ENCODE data around the gene SIT1.

Gene SIT1

DNA sequence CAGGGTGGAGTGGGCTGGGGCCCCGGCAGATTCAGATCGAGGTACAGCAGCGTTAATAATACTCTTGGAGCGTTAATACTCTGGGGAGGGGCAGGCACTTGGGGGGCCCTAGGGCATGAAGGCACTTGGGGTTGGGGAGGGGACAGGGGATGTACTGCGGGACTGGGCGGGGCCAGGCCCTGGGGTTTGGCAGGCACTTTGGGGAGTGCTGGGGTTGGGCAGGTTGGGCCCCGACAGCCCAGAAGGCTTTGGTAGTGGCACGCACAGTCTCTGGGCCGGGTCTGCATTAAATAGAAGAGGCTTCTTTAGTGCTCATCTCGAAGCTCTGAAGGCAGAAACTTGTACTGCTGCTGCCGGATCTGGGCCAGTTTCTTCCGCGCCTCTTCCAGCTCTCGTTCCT, 46.8 kb upstream of the SIT1 start:
- no peaks in the 10 kb centered on the region for H3K9me3 ChIP-seq (ENCODE audit: control insufficient read depth, insufficient read depth, low read depth, low read length)
- H3K27ac ChIP-seq (ENCODE audit: extremely low read depth, low read depth, low read length): no peak overlapping the region
- CTCF ChIA-PET: interaction anchor here (0.6 to 9.0 kb wide), 20 partner anchors 8 to 442 kb away, joined by 3 to 157 read pairs (median 11); partner anchors contain the start of genes ARHGEF39, CCDC107, CREB3 and RMRP
- no peaks in the 10 kb centered on the region for H3K4me1 ChIP-seq (ENCODE audit: control insufficient read depth, insufficient read depth, low read length)
- peaks cover 24 to 69% of the 10 kb centered on the region in 2 experiments; a peak in 2 of 3 replicates for H3K36me3 ChIP-seq (ENCODE audit: control insufficient read depth in 2 of 2, insufficient read depth in 1 of 2, low read length in 2 of 2)
- H3K4me3 ChIP-seq (ENCODE audit: low read depth, low read length): no peak overlapping the region
- POLR2A ChIA-PET: interaction anchor here (1.2 to 3.8 kb wide), 4 partner anchors 30 to 39 kb away, joined by 3 to 31 read pairs (median 12); partner anchors contain the start of genes ARHGEF39, CCDC107, CREB3 and RMRP
- TF ChIP-seq ZNF747 (tag by site-specific recombination; IDR thresholded peaks at IDR 0.05): no peak
- no peak for TF ChIP-seq ZNF658 (tag by site-specific recombination; IDR thresholded peaks at IDR 0.05)
- TF ChIP-seq ZNF335 (tag by site-specific recombination; conservative IDR thresholded peaks at IDR 0.05): no peak
- TF ChIP-seq ZNF660 (tag by site-specific recombination; IDR thresholded peaks at IDR 0.05): no peak
- TF ChIP-seq ZNF530 (tag by site-specific recombination; IDR thresholded peaks at IDR 0.05; ENCODE audit: low read depth): no peak
- TF ChIP-seq, protein P1, sequence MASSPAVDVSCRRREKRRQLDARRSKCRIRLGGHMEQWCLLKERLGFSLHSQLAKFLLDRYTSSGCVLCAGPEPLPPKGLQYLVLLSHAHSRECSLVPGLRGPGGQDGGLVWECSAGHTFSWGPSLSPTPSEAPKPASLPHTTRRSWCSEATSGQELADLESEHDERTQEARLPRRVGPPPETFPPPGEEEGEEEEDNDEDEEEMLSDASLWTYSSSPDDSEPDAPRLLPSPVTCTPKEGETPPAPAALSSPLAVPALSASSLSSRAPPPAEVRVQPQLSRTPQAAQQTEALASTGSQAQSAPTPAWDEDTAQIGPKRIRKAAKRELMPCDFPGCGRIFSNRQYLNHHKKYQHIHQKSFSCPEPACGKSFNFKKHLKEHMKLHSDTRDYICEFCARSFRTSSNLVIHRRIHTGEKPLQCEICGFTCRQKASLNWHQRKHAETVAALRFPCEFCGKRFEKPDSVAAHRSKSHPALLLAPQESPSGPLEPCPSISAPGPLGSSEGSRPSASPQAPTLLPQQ (tag by site-specific recombination; IDR thresholded peaks at IDR 0.05): no peak
- TF ChIP-seq ZNF202 (tag by site-specific recombination; IDR thresholded peaks at IDR 0.05; ENCODE audit: borderline replicate concordance): no peak
- TF ChIP-seq, protein P2, sequence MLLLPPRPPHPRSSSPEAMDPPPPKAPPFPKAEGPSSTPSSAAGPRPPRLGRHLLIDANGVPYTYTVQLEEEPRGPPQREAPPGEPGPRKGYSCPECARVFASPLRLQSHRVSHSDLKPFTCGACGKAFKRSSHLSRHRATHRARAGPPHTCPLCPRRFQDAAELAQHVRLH (tag by site-specific recombination; IDR thresholded peaks at IDR 0.05): no peak
- TF ChIP-seq ZSCAN18 (tag by site-specific recombination; IDR thresholded peaks at IDR 0.05): no peak
- TF ChIP-seq ZFP69B (tag by site-specific recombination; IDR thresholded peaks at IDR 0.05): no peak
- no peak for TF ChIP-seq ZNF707 (tag by site-specific recombination; IDR thresholded peaks at IDR 0.05)
- TF ChIP-seq ZNF214 (tag by site-specific recombination; IDR thresholded peaks at IDR 0.05; ENCODE audit: borderline replicate concordance): no peak
- no peak for TF ChIP-seq ZBTB7A (tag by site-specific recombination; IDR thresholded peaks at IDR 0.05; ENCODE audit: low read depth)
- TF ChIP-seq ZNF654 (tag by site-specific recombination; IDR thresholded peaks at IDR 0.05; ENCODE audit: low read depth): no peak
- no peak for TF ChIP-seq ZNF211 (tag by site-specific recombination; IDR thresholded peaks at IDR 0.05; ENCODE audit: low read depth)
- no peak for TF ChIP-seq ZNF544 (tag by site-specific recombination; IDR thresholded peaks at IDR 0.05)

DNA sequence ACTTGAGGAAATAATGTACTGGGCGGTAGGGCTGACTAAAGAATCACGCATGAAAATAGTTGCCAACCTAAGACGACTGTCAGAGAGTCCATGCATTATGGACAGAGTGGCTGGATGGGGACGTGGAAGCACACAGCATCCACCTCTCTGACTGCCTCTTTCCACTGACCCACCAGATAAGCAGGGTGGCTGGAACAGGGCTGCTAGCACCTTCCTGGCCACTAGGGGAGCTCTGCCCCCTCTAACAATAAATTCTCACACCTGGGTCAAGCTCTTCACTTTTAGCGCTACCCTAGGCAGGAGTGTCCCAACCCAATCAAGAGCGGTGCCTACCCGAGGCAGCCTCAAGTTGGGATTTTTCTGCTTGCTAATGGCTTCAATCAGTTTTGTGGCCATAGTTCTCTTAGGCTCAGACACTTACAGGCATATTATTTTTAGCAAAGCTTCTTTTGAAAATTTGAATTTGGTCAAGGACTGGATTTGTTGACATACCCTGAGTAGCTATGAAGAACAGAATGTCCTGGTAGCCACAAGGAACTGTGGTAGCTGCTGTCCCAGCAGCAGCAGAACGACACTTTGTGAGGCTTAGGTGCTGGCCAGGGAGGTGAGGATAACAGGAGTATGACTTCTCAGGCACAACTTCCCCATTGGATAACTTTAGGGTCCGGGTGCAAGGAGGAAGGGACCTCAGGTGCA, 45.9 kb upstream of the SIT1 start:
- ChIA-PET POLR2A (interaction anchor here (0.7 to 3.8 kb wide), 7 partner anchors 8 to 38 kb away, joined by 3 to 31 read pairs (median 5); partner anchors contain the start of genes ARHGEF39, CCDC107, CREB3 and RMRP), CTCF (interaction anchor here (0.6 to 9.0 kb wide), 38 partner anchors 9 to 797 kb away, joined by 3 to 157 read pairs (median 5); partner anchors contain the start of genes ARHGEF39, CA9, CCDC107 and CREB3)
- no peak overlapping the region for H3K4me3 ChIP-seq (ENCODE audit: low read depth, low read length)
- no peak overlapping the region for H3K27ac ChIP-seq (ENCODE audit: extremely low read depth, low read depth, low read length)
- no peaks in the 10 kb centered on the region for H3K4me1 ChIP-seq (ENCODE audit: control insufficient read depth, insufficient read depth, low read length)
- peaks cover 22 to 61% of the 10 kb centered on the region in 2 experiments; a peak in 2 of 3 replicates for H3K36me3 ChIP-seq (ENCODE audit: control insufficient read depth in 2 of 2, insufficient read depth in 1 of 2, low read length in 2 of 2)
- H3K9me3 ChIP-seq (ENCODE audit: control insufficient read depth, insufficient read depth, low read depth, low read length): no peaks in the 10 kb centered on the region
- no peak for TF ChIP-seq ZXDB (tag by site-specific recombination; IDR thresholded peaks at IDR 0.05)
- TF ChIP-seq ZNF513 (tag by site-specific recombination; IDR thresholded peaks at IDR 0.05): no peak
- TF ChIP-seq SALL2 (tag by site-specific recombination; IDR thresholded peaks at IDR 0.05; ENCODE audit: borderline replicate concordance): no peak
- TF ChIP-seq ZNF146 (tag by site-specific recombination; IDR thresholded peaks at IDR 0.05): no peak
- no peak for TF ChIP-seq ZNF169 (tag by site-specific recombination; IDR thresholded peaks at IDR 0.05)
- TF ChIP-seq ZNF138 (tag by site-specific recombination; IDR thresholded peaks at IDR 0.05; ENCODE audit: borderline replicate concordance): no peak
- no peak for TF ChIP-seq MEIS1 (CRISPR knock-in tag; IDR thresholded peaks at IDR 0.05; ENCODE audit: borderline replicate concordance)
- no peak for TF ChIP-seq ZNF354C (tag by site-specific recombination; IDR thresholded peaks at IDR 0.05; ENCODE audit: borderline replicate concordance, low read depth)
- TF ChIP-seq GLIS2 (tag by site-specific recombination; IDR thresholded peaks at IDR 0.05): no peak
- TF ChIP-seq ZNF747 (tag by site-specific recombination; IDR thresholded peaks at IDR 0.05): no peak
- no peak for TF ChIP-seq ZBTB1 (tag by site-specific recombination; IDR thresholded peaks at IDR 0.05)
- TF ChIP-seq ZNF148 (tag by site-specific recombination; IDR thresholded peaks at IDR 0.05; ENCODE audit: borderline replicate concordance): no peak
- TF ChIP-seq ZNF202 (tag by site-specific recombination; IDR thresholded peaks at IDR 0.05; ENCODE audit: borderline replicate concordance): no peak
- TF ChIP-seq ZNF239 (tag by site-specific recombination; IDR thresholded peaks at IDR 0.05): no peak
